HG03432 (cell line): ENCODE data around the gene DAGLB.

Experiments used
- ATAC-seq: cut with Tn5 transposase; IDR thresholded peaks from one replicate; pipeline ENCODE4 v1.9.1; 2021; ENCODE audit warnings: mild to moderate bottlenecking, moderate library complexity; ENCODE audit not compliant: unreplicated experiment

The DAGLB gene

DNA sequence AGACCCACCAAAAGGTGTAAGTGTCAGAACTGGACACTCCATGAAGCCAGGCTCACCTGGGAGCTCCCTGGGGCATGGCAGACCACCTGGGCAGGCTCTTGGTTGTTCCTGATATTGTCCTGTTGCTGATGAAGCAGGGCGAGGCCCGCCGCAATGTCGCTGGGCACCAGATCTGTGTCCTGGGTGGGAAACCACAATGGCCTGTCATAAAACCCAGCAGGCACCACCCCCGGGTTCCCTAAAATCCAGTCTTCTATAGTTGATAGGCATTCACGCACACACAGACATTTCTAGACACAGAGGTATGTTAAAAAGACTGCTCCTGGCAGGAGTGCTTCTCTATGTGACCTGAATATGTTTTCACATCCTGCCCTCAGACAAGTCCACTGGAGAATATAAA, 15.0 kb downstream of the DAGLB start:
- ATAC-seq: no peak

DNA sequence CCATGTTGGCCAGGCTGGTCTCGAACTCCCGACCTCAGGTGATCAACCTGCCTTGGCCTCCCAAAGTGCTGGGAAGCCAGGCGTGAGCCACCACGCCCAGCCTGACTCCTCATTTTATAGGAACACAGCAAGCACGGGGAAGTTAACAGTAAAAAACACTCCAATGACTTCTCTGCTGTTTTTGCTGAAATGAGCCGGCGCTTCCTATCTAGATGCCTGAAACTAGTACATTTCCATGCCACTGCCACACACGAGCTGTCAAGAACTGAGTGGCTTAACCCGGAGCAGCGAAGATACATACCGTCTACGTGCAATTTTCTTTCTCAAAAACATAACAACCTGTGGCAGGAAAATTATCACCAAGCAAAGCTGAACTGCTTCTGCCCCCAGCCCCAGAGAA, 16.8 kb downstream of the DAGLB start:
- no peak for ATAC-seq

DNA sequence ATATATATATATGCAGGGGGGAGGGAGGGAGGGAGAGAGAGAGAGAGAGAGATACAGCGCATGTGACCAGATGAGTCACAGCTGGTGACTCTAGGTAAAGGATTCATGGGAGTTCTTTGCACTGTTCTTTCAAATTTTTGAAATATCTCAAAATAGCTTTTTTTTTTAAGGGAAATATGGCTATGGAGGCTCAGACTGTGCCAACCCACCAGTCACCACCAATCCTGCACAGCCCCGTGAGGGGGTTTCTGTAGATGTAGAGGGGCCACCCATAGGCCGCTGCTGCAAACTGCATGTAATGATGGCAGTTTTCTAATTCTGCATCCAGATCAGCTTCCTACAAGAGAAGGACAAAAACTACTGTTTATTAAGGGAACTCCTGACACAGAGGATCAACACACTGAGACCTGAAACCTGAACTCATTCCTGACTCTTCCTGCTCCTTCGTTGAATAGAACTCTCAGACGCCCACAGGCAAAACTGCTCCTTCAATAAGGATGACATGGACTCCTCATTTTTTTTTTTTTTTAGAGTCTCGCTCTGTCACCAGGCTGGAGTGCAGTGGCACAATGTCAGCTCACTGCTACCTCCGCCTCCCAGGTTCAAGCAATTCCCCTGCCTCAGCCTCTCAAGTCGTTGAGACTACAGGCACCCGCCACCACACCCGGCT, 17.3 kb downstream of the DAGLB start:
- ATAC-seq: no peak

DNA sequence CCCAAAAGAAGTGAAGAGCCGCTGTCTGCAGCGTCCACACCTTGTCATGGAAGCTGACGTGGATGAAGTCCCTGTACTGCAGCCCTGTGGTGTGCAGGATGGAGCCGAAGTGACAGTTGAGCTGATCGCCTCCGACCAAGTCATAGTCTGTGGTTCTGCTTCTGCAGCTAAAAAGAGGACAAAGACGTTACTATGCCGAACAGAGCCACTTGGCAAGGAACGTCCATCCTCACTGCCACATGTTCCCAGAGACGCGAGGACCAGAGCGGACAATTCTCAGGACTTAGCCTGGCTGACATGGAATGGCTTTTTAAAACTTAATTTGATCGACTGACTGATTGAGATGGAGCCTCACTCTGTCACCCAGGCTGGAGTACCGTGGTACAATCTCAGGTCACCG, 21.8 kb downstream of the DAGLB start:
- no peak for ATAC-seq

DNA sequence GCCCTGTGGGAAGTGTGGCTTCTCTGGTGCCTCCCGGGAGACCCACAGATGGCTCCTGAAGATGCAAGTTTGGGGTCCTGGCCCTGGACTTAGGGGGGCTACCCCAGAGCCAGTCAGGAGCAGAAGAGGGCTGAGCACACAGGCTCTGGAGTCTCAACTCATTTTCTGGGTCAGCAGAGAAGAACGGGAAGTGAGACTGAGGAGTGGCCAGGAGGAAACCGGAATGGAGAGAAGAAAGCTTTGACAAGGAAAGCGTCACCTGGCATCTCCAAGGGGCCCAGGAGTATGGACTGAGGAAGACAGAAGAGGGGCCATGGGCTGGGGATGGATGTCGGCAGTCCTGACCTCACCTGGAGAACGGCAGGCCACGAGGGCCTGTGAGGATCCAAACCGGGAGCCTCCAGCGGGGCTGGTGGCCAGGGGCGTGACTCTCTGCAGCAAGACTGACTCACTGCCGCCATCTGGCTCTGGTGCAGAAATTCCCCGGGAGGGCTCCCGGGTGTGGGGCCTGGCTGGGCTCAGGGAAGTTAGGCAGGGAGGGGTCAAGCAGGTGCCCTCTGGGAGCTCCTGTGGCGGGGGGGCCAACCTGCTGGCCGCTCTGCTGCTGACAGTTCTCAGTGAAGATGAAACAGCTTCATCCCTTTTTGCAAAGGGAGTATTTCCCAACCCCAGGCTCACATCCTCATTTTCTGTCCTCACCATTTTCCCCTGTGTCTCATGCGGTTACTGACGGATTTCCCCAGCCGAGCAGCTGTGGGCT, 23.6 kb downstream of the DAGLB start:
- no peak for ATAC-seq

DNA sequence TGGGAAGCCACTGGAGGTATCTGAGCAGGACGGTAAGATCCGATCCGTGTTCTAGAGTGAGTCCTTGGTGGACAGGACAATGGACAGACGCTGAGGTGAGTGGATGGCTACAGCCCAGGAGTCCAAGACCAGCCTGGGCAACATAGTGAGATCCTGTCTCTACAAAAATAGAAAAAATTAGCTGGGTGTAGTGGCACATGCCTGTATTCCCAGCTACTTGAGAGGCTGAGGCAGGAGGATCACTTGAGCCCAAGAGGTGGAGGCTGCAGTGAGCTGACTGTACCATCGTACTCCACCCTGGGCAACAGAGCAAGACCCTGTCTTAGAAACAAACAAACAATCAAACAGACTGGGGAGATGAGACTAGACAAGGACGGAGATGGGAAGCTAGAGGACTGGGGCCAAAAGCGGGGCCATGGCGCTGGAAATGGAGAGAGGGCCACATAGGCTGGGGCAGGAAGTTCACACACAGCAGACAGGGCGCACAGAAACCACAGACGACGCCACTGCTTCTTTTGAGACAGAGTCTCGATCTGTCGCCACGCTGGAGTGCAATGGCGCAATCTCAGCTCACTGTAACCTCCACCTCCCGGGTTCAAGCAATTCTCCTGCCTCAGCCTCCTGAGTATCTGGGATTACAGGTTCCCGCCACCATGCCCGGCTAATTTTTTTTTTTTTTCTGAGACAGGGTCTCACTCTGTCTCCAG, 24.7 kb downstream of the DAGLB start:
- ATAC-seq: no peak

DNA sequence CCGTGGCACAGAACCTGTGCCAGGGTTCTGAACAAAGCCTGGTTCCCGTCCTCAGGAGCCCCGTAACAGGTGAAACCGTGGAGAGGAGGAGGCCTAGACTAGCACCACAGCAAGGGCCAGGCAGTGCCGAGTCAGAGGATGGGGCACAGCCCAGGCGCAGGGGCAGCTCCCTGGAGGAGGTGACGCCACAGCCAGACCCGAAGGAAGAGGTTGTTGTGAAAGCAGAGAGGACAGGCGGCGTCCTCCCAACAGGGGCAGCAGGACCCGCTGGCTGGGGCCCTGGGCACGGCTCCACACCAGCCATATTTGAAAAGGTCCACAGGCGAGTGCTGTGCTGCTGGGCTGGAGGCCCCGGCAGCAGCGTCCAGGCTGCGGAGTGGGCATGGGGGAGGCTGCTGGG, 25.7 kb downstream of the DAGLB start:
- ATAC-seq: no peak

DNA sequence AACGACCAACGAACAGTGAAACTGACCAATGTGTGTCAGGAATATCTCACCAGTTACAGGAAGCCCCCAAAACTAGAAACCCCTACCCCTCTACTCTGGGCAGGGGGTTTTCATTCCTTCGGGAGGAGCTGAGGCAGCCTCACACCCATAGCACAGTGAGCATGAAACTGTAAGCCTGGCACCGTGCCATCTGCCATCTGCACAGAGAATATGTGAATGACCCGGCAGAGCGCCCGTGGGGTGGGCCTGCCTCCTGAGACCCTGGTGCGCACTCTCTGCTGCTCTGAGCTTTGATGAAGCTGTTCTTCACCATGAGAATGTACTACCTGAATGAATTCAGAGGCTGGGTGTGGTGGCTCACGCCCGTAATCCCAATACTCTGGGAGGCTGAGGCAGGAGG, 27.1 kb downstream of the DAGLB start:
- ATAC-seq: no peak

DNA sequence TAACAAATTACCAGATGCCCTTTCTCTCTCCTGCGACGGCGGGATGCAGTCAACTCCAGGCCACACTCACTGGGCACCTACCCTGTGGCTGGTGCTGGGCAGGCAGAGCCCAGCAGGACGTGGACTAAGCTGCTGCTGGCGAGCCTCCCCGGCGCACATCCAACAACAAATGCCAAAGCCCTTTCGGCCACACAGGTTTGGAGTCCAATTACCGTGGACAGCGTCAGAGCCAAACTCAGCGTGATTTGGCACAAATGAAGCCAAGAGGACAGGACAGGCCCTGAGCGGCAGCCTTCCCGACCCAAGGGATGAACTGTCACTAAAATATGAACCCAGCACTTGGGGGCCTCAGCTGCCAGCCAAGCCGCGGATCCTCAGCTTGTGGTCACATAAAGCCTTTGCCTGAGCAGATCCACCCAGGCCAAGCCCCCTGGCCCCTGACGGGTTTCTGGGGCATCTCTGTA, 28.4 kb downstream of the DAGLB start:
- no peak for ATAC-seq

DNA sequence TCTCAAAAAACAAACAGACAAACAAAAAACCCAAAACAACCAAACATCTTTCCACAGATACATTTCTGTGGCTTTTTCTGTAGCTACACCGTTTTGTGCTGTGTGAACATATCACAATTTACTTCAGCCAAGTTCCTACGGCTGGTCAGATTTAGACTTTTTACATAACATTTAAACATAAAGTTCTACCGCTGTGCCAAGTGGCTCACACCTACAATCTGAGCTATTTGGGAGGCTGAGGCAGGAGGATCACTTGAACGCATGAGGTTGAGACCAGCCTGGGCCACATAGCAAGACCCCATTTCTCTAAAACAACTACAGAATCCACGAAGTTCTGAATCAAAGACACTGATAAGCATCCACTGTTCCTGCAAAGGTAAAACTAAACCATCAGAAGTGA, 30.3 kb downstream of the DAGLB start:
- no peak for ATAC-seq

DNA sequence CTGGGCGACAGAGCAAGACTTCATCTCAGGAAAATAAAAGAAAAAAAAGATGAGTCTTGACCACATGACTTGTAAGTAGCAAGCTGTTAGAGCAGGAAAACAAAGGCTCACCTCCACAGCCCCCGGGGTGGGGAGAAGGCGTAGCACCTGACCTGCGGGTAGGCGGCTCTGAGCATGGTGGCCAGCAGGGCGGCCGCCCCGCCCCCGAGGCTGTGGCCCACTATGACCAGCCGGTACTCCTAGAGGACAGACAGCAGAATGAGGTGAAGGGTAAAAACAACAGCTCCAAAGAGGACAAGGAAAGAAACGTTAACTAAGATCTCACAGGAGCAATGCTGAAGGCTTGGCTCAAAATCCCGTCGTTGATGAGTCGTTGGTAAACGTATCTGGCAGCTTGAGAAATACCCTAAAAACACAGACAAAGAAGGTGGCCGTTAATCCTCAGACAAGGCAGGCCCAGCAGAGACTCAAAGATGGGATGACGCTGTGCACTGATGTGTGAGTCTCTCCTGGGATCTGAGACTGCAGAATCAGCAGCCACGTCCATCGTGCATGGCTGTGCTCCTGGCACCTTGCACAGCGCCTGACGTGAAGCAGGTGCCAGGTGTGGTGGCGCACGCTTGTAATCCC, 31.1 kb downstream of the DAGLB start:
- no peak for ATAC-seq

DNA sequence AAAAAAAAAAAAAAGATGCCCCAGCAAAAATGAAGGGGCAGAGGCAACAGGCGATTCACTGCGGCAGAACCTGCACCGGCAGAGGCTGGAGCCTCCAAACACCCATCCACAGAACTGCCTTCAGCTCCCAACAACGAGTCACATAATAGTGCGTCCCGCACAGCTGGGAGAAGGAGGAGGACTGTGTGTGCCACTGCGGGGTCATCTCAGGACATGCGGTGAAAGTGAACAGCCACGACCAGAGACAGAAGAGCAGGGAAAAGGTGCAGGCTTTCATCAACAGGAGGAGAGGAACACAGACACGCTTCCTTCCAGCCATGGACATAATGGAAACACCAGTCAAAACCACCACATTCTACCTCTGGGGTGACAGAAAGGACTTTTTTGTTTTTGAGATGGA, 34.1 kb downstream of the DAGLB start:
- no peak for ATAC-seq

DNA sequence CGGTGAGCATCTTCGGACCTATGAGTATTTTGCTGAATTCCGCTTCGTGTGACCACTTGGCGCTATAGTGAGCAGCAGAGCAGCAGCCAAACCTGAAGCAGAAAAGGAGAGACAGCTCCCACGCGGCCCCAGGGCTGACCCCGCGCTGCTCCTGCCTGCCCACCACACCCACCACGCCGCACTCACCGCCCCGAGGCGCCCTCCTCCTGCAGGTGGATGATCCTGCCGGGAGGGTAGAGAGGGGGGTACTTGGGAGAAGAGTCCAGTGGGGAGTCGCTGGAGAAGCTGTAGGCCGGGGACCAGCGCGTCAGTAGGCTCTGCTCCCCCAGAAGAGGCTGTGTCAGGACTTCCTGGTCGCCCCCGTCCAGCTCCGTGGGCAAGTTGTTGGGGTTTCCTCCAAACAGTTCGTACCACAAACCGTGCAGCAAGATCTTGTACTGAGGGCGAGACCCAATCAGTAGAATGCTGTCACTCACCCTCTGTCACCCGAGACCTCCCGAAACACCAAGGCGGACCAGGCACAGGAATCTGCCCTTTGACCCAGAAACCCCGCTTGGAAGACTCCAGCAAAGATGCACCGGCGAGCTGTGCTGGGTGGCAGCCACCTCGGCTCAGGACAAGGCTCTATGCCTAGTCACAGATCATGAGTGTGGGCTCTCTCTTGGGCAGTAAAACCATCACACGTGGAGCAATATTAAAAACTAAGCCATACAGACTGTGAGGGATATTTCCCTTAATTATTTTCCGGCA, 37.6 kb downstream of the DAGLB start:
- ATAC-seq: no peak

DNA sequence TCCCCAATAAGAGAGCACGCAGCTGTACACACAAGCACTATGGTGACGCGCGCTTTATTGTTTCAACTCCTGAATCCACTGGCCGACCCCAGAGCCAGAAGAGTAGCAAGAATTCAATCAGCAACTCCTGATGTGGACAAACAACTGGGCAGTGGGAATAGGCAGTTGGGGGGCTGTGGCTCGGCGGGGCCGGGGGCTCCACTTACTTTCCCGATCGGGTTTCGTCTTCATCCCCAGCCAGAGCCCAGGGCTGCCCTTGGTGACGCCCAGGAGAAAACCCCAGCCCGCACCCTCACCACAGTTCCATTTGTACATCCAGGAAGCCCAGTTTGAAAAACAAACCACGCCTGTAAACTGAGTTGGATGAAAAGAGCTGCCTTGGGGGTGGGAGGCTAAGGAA, 38.7 kb downstream of the DAGLB start:
- no peak for ATAC-seq

DNA sequence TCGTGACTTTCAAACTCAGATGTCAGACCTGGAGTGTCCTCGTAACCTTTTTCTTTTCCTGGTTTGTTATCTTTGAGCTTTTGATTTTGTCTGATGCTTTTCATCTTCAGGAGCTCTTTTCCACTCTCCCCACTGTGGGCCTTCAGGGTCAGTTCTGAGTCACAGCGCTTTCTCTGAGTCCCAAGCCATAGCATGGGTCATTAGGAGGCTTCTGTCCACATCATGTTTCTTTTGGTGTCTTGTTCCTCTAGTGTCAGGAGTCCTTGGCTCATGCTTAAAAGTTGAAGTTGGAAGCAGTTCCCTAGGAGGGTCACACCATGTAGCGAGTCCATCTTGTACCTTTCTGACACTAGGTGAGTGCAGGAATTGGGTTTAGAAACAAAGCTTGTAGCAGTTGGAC, 40.3 kb downstream of the DAGLB start:
- no peak for ATAC-seq

DNA sequence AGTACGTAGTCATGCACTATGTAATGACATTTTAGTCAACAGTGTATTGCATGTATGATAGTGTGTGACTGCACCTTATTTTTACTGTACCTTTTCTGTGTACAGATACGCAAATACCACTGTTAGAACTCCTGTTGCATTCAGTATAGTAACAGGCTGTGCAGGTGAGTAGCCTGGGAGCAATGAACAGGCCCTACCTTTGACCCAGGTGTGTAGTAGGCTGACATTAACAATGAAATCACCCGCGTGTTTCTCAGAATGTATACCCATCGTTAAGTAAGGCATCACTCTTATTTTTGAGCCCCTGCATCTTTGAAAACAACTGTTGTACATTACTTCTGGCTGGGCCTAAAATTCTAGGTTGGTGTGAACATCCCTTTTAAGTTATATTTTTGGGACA, 41.6 kb downstream of the DAGLB start:
- no peak for ATAC-seq

DNA sequence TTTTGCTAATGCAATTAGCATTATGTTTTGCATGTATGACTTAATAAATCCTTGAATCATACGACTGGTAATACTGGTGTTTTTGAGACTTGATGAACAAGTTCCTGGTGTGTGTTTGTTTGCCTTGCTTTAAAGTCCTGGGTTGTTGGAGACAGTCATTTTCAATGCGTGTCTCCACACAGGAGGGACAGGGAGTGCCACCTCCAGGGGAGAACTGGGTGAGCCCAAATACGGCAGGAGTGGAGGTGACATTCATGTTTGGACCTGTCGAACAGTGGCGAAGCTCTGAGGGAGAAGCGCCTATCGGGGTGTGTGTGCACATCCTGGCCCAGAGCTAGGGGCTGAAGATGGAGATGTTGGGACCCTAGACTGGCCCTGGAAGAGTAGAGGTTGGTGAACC, 43.8 kb downstream of the DAGLB start:
- no peak for ATAC-seq

DNA sequence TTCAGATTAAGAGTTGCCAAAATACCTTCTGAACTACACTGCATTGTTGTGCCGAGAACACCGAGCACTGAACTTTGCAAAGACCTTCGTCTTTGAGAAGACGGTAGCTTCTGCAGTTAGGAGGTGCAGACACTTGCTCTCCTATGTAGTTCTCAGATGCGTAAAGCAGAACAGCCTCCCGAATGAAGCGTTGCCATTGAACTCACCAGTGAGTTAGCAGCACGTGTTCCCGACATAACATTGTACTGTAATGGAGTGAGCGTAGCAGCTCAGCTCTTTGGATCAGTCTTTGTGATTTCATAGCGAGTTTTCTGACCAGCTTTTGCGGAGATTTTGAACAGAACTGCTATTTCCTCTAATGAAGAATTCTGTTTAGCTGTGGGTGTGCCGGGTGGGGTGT, 45.0 kb downstream of the DAGLB start:
- no peak for ATAC-seq

DNA sequence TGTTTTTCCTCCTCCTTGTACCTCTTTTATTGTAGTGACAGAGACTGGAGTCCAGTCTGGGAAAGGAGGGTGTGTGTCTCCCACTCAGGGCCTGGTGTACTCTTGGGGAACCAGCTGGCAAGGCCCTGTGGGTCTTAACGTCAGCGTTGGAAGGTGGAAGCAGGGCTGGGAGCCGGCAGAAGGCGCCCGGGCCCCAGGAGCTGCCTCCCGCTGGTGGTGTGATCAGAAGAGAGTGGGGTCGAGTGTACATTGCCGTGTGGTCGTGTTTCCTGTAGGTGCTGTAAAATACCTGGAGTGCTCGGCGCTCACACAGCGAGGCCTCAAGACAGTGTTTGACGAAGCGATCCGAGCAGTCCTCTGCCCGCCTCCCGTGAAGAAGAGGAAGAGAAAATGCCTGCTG, 45.7 kb downstream of the DAGLB start:
- no peak for ATAC-seq

DNA sequence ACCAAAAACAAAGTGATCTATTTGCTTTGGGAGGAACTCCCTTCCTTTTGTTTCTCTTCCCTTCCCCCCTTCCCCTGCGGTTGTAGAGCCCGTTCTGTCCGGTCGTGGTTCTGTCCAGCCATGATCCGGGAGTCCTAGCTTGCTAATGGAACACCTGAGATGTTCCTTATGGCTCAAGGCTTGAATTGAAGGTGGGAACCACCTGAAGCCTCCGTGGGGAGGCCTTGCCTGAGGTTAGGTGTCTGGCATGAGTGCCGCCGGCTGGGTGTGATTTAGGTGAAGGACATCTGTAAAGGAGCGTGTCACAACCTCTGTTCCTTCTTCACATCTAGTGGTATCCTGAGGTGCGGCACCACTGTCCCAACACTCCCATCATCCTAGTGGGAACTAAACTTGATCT, 46.2 kb downstream of the DAGLB start:
- no peak for ATAC-seq
